ENCODE results near the gene PDSS2.

The PDSS2 gene

GRCh38 chr6:107205058-107205998 lies 254.0 kb downstream of the PDSS2 start:
- no peak overlapping the region for H3K4me3 ChIP-seq (ENCODE audit: low read length in 2 of 2)
- H2BK15ac ChIP-seq (ENCODE audit: low read length) = no peak overlapping the region
- no peak overlapping the region for H2AFZ ChIP-seq (ENCODE audit: low read length)
- no peaks in the 10 kb centered on the region for H3K4me1 ChIP-seq (ENCODE audit: control insufficient read depth in 2 of 2, insufficient read depth in 1 of 2, low read depth in 1 of 2, low read length in 2 of 2)
- no peaks in the 10 kb centered on the region for H3K36me3 ChIP-seq (replicated peaks in 1 of 2; ENCODE audit: control insufficient read depth in 2 of 2, insufficient read depth in 2 of 2, low read length in 2 of 2)
- no peak overlapping the region for H3K18ac ChIP-seq (ENCODE audit: low read length)
- no peak for DNase-seq (ENCODE audit: low spot score)
- no CpG with 5 or more reads among the region's 6 CpGs for WGBS, 2 donors (ENCODE audit: extremely low coverage in 2 of 2, insufficient read length in 2 of 2, insufficient replicate concordance in 1 of 2)
- no peak overlapping the region for H3K27ac ChIP-seq (replicated peaks; ENCODE audit: low read length)
- H2BK5ac ChIP-seq (ENCODE audit: low read length) = no peak overlapping the region
- H3K9ac ChIP-seq (ENCODE audit: low read depth, low read length, poor library complexity) = no peak overlapping the region
- peaks cover 0 to 2% of the 10 kb centered on the region in 2 donors for H3K9me3 ChIP-seq (replicated peaks in 1 of 2; ENCODE audit: control insufficient read depth in 2 of 2, insufficient read depth in 1 of 2, low read depth in 1 of 2, low read length in 2 of 2)
- H3K4me2 ChIP-seq (ENCODE audit: insufficient read depth, low read length, poor library complexity, severe bottlenecking) = no peak overlapping the region
- no peak overlapping the region for H2BK120ac ChIP-seq (ENCODE audit: low read depth, low read length)
- no peak overlapping the region for H4K8ac ChIP-seq (ENCODE audit: low read depth, low read length)
- no peaks in the 10 kb centered on the region for H3K27me3 ChIP-seq (ENCODE audit: control insufficient read depth in 3 of 3, insufficient read depth in 3 of 3, low read depth in 1 of 3, low read length in 3 of 3)
- no peak overlapping the region for H2BK12ac ChIP-seq (ENCODE audit: low read length)
- no peak overlapping the region for H2AK5ac ChIP-seq (ENCODE audit: low read depth, low read length)
- H3K79me1 ChIP-seq (ENCODE audit: low read depth, low read length) = no peaks in the 10 kb centered on the region
- H3K23ac ChIP-seq (ENCODE audit: low read depth, low read length, poor library complexity) = no peak overlapping the region
- H3K4ac ChIP-seq (ENCODE audit: low read length) = no peak overlapping the region
- H3K14ac ChIP-seq (ENCODE audit: low read length) = no peak overlapping the region
- no peak overlapping the region for H4K91ac ChIP-seq (ENCODE audit: low read depth, low read length, poor library complexity)

DNA sequence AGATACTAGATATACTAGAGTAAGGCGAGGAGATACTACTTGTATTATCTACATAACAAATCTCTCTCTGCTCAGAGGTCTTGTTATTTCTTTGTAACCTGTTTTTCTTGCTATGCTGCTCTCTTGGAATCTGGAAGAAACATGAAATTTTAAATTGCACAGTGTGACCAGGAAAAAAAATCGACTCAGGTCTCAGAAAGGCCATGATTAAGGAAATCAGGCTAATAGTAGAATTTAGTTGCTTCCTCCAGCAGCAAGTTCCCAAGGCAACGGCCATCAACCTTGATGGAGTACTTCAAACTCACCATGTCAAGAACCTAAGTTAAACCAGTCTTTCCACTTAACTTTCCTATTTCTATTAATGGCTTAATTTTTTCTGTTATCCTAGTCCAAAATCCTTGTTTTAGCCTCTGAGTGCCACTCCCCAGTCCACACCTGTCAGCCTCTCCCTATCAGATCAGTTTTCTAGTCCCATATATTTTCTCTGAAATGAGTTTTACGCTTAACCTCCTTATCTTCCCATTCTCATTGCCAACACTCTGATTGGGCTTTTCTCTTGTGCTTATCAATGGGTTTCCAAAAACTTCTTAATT lies 256.4 kb downstream of the PDSS2 start:
- H3K4me3 ChIP-seq (ENCODE audit: low read length in 2 of 2) = no peak overlapping the region
- H3K27ac ChIP-seq (replicated peaks; ENCODE audit: low read length) = no peak overlapping the region
- no peak overlapping the region for H3K18ac ChIP-seq (ENCODE audit: low read length)
- H3K4me2 ChIP-seq (ENCODE audit: insufficient read depth, low read length, poor library complexity, severe bottlenecking) = no peak overlapping the region
- H3K14ac ChIP-seq (ENCODE audit: low read length) = no peak overlapping the region
- no peak overlapping the region for H2AK5ac ChIP-seq (ENCODE audit: low read depth, low read length)
- H4K91ac ChIP-seq (ENCODE audit: low read depth, low read length, poor library complexity) = no peak overlapping the region
- no peak overlapping the region for H4K8ac ChIP-seq (ENCODE audit: low read depth, low read length)
- no peak overlapping the region for H2BK12ac ChIP-seq (ENCODE audit: low read length)
- H2BK5ac ChIP-seq (ENCODE audit: low read length) = no peak overlapping the region
- WGBS, 2 donors (ENCODE audit: extremely low coverage in 2 of 2, insufficient read length in 2 of 2, insufficient replicate concordance in 1 of 2) = no CpG with 5 or more reads among the region's 4 CpGs
- no peak overlapping the region for H3K23ac ChIP-seq (ENCODE audit: low read depth, low read length, poor library complexity)
- H3K4me1 ChIP-seq (ENCODE audit: control insufficient read depth in 2 of 2, insufficient read depth in 1 of 2, low read depth in 1 of 2, low read length in 2 of 2) = no peaks in the 10 kb centered on the region
- H2BK15ac ChIP-seq (ENCODE audit: low read length) = no peak overlapping the region
- no peak for DNase-seq (ENCODE audit: low spot score)
- H3K9me3 ChIP-seq (replicated peaks in 1 of 2; ENCODE audit: control insufficient read depth in 2 of 2, insufficient read depth in 1 of 2, low read depth in 1 of 2, low read length in 2 of 2) = peaks cover 0 to 2% of the 10 kb centered on the region in 2 donors
- no peak overlapping the region for H3K9ac ChIP-seq (ENCODE audit: low read depth, low read length, poor library complexity)
- no peak overlapping the region for H2AFZ ChIP-seq (ENCODE audit: low read length)
- no peaks in the 10 kb centered on the region for H3K27me3 ChIP-seq (ENCODE audit: control insufficient read depth in 3 of 3, insufficient read depth in 3 of 3, low read depth in 1 of 3, low read length in 3 of 3)
- no peaks in the 10 kb centered on the region for H3K36me3 ChIP-seq (replicated peaks in 1 of 2; ENCODE audit: control insufficient read depth in 2 of 2, insufficient read depth in 2 of 2, low read length in 2 of 2)
- no peak overlapping the region for H3K4ac ChIP-seq (ENCODE audit: low read length)
- H3K79me1 ChIP-seq (ENCODE audit: low read depth, low read length) = no peaks in the 10 kb centered on the region
- H2BK120ac ChIP-seq (ENCODE audit: low read depth, low read length) = no peak overlapping the region

GRCh38 chr6:107198631-107199416 lies 260.5 kb downstream of the PDSS2 start:
- H2BK15ac ChIP-seq (ENCODE audit: low read length) = no peak overlapping the region
- no peaks in the 10 kb centered on the region for H3K36me3 ChIP-seq (replicated peaks in 1 of 2; ENCODE audit: control insufficient read depth in 2 of 2, insufficient read depth in 2 of 2, low read length in 2 of 2)

DNA sequence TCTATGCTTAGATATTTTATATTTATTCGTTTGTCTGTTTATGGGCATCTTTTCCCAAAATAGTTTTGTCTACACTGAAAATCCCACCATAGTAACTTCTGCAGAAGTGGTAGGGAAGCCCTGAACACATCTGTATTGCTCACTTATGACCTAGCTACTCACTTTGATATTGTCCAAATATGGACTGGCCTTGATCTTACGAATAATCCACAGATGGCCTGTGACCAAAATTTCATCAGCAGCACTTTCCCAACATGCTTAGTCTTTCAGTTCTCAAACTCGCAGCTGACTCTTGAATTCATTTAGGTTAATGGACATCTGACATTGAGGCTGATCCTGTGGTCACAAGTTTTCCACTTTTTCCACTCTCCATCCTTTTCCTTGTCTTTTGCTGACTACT lies 263.2 kb downstream of the PDSS2 start:
- Histone ChIP-seq H3K23ac (ENCODE audit: low read depth, low read length, poor library complexity) (no peak overlapping the region), H2BK120ac (ENCODE audit: low read depth, low read length) (no peak overlapping the region), H3K27ac (replicated peaks; ENCODE audit: low read length) (no peak overlapping the region), H3K4ac (ENCODE audit: low read length) (no peak overlapping the region), H3K9ac (ENCODE audit: low read depth, low read length, poor library complexity) (no peak overlapping the region), H2AFZ (ENCODE audit: low read length) (no peak overlapping the region), H3K9me3 (replicated peaks in 1 of 2; ENCODE audit: control insufficient read depth in 2 of 2, insufficient read depth in 1 of 2, low read depth in 1 of 2, low read length in 2 of 2) (no peaks in the 10 kb centered on the region), H2BK15ac (ENCODE audit: low read length) (no peak overlapping the region), H4K8ac (ENCODE audit: low read depth, low read length) (no peak overlapping the region), H3K4me3 (ENCODE audit: low read length in 2 of 2) (no peak overlapping the region), H2BK5ac (ENCODE audit: low read length) (no peak overlapping the region), H2AK5ac (ENCODE audit: low read depth, low read length) (no peak overlapping the region), H3K79me1 (ENCODE audit: low read depth, low read length) (no peaks in the 10 kb centered on the region), H3K14ac (ENCODE audit: low read length) (no peak overlapping the region), H3K18ac (ENCODE audit: low read length) (no peak overlapping the region), H4K91ac (ENCODE audit: low read depth, low read length, poor library complexity) (no peak overlapping the region), H3K27me3 (ENCODE audit: control insufficient read depth in 3 of 3, insufficient read depth in 3 of 3, low read depth in 1 of 3, low read length in 3 of 3) (no peaks in the 10 kb centered on the region), H3K36me3 (replicated peaks in 1 of 2; ENCODE audit: control insufficient read depth in 2 of 2, insufficient read depth in 2 of 2, low read length in 2 of 2) (no peaks in the 10 kb centered on the region), H3K4me2 (ENCODE audit: insufficient read depth, low read length, poor library complexity, severe bottlenecking) (no peak overlapping the region), H3K4me1 (ENCODE audit: control insufficient read depth in 2 of 2, insufficient read depth in 1 of 2, low read depth in 1 of 2, low read length in 2 of 2) (no peaks in the 10 kb centered on the region), H2BK12ac (ENCODE audit: low read length) (no peak overlapping the region)
- no CpG with 5 or more reads among the region's 3 CpGs for WGBS, 2 donors (ENCODE audit: extremely low coverage in 2 of 2, insufficient read length in 2 of 2, insufficient replicate concordance in 1 of 2)
- DNase-seq (ENCODE audit: low spot score) = no peak

More at GRCh38 chr6:107198631-107199416, 260.5 kb downstream of the PDSS2 start:
- Histone ChIP-seq H3K14ac (ENCODE audit: low read length) (no peak overlapping the region), H3K23ac (ENCODE audit: low read depth, low read length, poor library complexity) (no peak overlapping the region), H4K8ac (ENCODE audit: low read depth, low read length) (no peak overlapping the region), H2BK5ac (ENCODE audit: low read length) (no peak overlapping the region), H3K27me3 (ENCODE audit: control insufficient read depth in 3 of 3, insufficient read depth in 3 of 3, low read depth in 1 of 3, low read length in 3 of 3) (no peaks in the 10 kb centered on the region), H3K4me2 (ENCODE audit: insufficient read depth, low read length, poor library complexity, severe bottlenecking) (no peak overlapping the region), H3K4me1 (ENCODE audit: control insufficient read depth in 2 of 2, insufficient read depth in 1 of 2, low read depth in 1 of 2, low read length in 2 of 2) (no peaks in the 10 kb centered on the region), H2AFZ (ENCODE audit: low read length) (no peak overlapping the region), H2AK5ac (ENCODE audit: low read depth, low read length) (no peak overlapping the region), H2BK12ac (ENCODE audit: low read length) (no peak overlapping the region), H3K4me3 (ENCODE audit: low read length in 2 of 2) (no peak overlapping the region), H3K4ac (ENCODE audit: low read length) (no peak overlapping the region), H4K91ac (ENCODE audit: low read depth, low read length, poor library complexity) (no peak overlapping the region), H3K9ac (ENCODE audit: low read depth, low read length, poor library complexity) (no peak overlapping the region), H3K9me3 (replicated peaks in 1 of 2; ENCODE audit: control insufficient read depth in 2 of 2, insufficient read depth in 1 of 2, low read depth in 1 of 2, low read length in 2 of 2) (no peaks in the 10 kb centered on the region), H2BK120ac (ENCODE audit: low read depth, low read length) (no peak overlapping the region), H3K18ac (ENCODE audit: low read length) (no peak overlapping the region), H3K79me1 (ENCODE audit: low read depth, low read length) (no peaks in the 10 kb centered on the region), H3K27ac (replicated peaks; ENCODE audit: low read length) (no peak overlapping the region)
- no CpG with 5 or more reads among the region's 7 CpGs for WGBS, 2 donors (ENCODE audit: extremely low coverage in 2 of 2, insufficient read length in 2 of 2, insufficient replicate concordance in 1 of 2)
- DNase-seq (ENCODE audit: low spot score) = no peak

Measured in neuronal stem cell (in vitro differentiated cells).